ENCODE measurements around the gene SLC28A2. TPM values are rescaled to one million over a fixed set of nuclear protein-coding genes. Genes with fewer than 3 reads are reported as not detected.
"Not testable (repeated sequence)": the region's sequence is repeated elsewhere in the genome, so short reads cannot be mapped to it uniquely, and the experiment has no call there.

Gene SLC28A2
- polyA plus RNA-seq, 6 donors from 2014 or later = not detected

DNA sequence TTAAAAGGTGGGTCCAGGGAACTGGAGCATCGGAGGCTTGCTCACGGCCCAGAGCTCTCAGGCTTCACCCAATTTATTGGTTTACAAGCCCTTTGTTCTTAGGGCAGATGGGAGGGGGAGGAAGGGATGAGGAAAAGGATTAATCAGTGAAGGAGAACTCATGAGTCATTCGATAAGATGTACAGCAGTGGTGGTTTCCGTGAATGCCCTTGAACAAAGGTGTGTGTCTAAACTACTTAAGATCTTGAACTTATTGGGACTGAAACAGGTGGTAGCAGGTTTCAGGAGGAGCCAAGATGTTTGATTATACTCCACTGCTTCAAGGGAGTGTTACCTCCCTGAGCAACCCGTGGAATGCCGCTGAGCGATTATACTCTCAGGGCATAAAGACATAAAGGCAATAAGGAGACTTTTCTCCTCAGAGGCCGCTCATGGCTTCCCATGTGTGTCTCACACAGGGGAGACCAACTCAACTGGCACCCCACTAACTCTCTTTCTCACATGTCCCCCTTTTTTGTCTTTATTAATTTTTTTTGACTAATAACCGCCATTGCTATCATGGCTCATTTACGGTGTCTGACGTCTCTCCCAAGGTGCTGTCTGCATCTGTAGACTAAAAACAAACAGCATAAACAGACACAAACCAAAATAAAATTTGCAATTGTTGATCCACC is 17.3 kb upstream of the SLC28A2 start:
- Mint-ChIP-seq H3K4me3 (no peak overlapping the region), H3K27me3 (peaks cover 20 to 46% (median 37%) of the 10 kb centered on the region in 3 donors), H3K4me1 (no peaks in the 10 kb centered on the region), H3K36me3 (peaks cover 21 to 64% of the 10 kb centered on the region in 2 donors), H3K27ac (no peak overlapping the region), H3K9me3 (peaks cover 14 to 77% (median 55%) of the 10 kb centered on the region in 7 donors)
- no peak for ATAC-seq (ENCODE audit: low read depth in 2 of 2)
- no peak for DNase-seq

- H3K4me1 Mint-ChIP-seq; H3K27ac Mint-ChIP-seq; H3K4me3 Mint-ChIP-seq; ATAC-seq (ENCODE audit: low read depth in 2 of 2); DNase-seq: not testable (repeated sequence)
- peaks cover 15 to 98% (median 70%) of the 10 kb centered on the region in 7 donors for H3K9me3 Mint-ChIP-seq
- peaks cover 26 to 68% of the 10 kb centered on the region in 2 donors for H3K36me3 Mint-ChIP-seq
- peaks cover 14 to 35% (median 27%) of the 10 kb centered on the region in 3 donors for H3K27me3 Mint-ChIP-seq
Observed at GRCh38 chr15:45236806-45237205, 15.2 kb upstream of the SLC28A2 start.

GRCh38 chr15:45242289-45242688 is 9.7 kb upstream of the SLC28A2 start:
- H3K27ac Mint-ChIP-seq = peak overlapping the region in 1 of 6 donors; percentile 77
- DNase-seq (no peak), ATAC-seq (ENCODE audit: low read depth in 2 of 2) (no peak)
- no peaks in the 10 kb centered on the region for H3K4me1 Mint-ChIP-seq
- peaks cover 27 to 73% of the 10 kb centered on the region in 2 donors for H3K36me3 Mint-ChIP-seq
- peaks cover 4 to 21% (median 10%) of the 10 kb centered on the region in 3 donors for H3K27me3 Mint-ChIP-seq
- H3K9me3 Mint-ChIP-seq = peaks cover 19 to 91% (median 79%) of the 10 kb centered on the region in 7 donors
- H3K4me3 Mint-ChIP-seq = peak overlapping the region in 1 of 8 donors; percentile 35

GRCh38 chr15:45249125-45249780 is 2.8 kb upstream of the SLC28A2 start:
- no peaks in the 10 kb centered on the region for H3K4me1 Mint-ChIP-seq
- H3K27ac Mint-ChIP-seq = no peak overlapping the region
- H3K9me3 Mint-ChIP-seq = peaks cover 6 to 41% (median 35%) of the 10 kb centered on the region in 7 donors
- peaks cover 16 to 26% of the 10 kb centered on the region in 2 donors for H3K36me3 Mint-ChIP-seq
- peaks cover 0 to 17% (median 0%) of the 10 kb centered on the region in 3 donors for H3K27me3 Mint-ChIP-seq
- ATAC-seq (ENCODE audit: low read depth in 2 of 2) = no peak
- DNase-seq = no peak
- H3K4me3 Mint-ChIP-seq = no peak overlapping the region

DNA sequence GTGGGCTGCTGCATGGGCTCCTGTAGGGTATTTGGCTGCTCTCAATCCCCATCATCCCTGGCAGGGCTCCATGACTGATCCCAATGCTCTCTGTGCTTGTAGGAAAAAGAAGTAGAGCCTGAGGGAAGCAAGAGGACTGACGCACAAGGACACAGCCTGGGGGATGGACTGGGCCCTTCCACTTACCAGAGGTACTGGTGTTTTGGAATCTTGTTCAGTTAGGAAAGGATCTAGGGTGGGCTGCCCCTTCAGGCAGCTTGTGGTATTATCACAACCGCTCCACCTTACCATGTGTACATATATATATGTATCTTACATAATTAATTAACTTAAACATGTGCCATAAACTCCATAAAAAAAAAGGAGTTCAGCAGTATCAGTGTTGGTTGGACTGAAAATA is 1.3 kb downstream of the SLC28A2 start:
- Mint-ChIP-seq H3K4me1 (no peaks in the 10 kb centered on the region), H3K36me3 (peaks cover 5 to 6% of the 10 kb centered on the region in 2 donors), H3K9me3 (peaks cover 0 to 13% (median 11%) of the 10 kb centered on the region in 7 donors), H3K27ac (no peak overlapping the region), H3K4me3 (no peak overlapping the region), H3K27me3 (peaks cover 0 to 11% (median 0%) of the 10 kb centered on the region in 3 donors)
- no peak for ATAC-seq (ENCODE audit: low read depth in 2 of 2)
- no peak for DNase-seq

GRCh38 chr15:45254405-45254804 is 2.4 kb downstream of the SLC28A2 start:
- Mint-ChIP-seq H3K4me3 (no peak overlapping the region), H3K36me3 (peaks cover under 1 to 5% of the 10 kb centered on the region in 2 donors), H3K9me3 (peaks cover 0 to 11% (median 3%) of the 10 kb centered on the region in 7 donors), H3K4me1 (no peaks in the 10 kb centered on the region), H3K27ac (no peak overlapping the region), H3K27me3 (peaks cover 0 to 6% (median 0%) of the 10 kb centered on the region in 3 donors)
- ATAC-seq (ENCODE audit: low read depth in 2 of 2) = no peak
- no peak for DNase-seq

GRCh38 chr15:45254824-45255223 is 2.8 kb downstream of the SLC28A2 start:
- not testable (repeated sequence) for H3K27me3 Mint-ChIP-seq; ATAC-seq (ENCODE audit: low read depth in 2 of 2); H3K36me3 Mint-ChIP-seq; H3K27ac Mint-ChIP-seq; H3K4me1 Mint-ChIP-seq; H3K4me3 Mint-ChIP-seq; DNase-seq
- peaks cover 0 to 11% (median 0%) of the 10 kb centered on the region in 7 donors for H3K9me3 Mint-ChIP-seq

DNA sequence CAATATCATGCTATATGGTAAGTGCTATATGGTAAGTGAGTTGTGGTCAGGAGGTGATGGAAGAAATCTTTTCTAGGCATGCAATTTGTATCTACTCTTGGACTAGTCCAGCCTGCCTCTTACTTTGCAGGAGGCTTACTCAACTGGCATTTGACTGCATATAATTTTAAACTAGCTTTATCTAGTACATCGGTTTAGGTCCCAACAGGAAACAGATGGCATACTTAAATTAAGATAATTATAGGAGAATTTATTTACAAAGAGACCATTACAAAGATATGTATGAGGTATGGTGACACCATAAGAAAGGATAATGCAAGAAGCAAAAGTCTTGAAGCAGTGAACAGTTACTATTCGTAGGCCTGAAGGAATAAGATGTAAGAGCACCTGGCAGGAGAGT is 7.8 kb downstream of the SLC28A2 start:
- Mint-ChIP-seq H3K9me3 (peaks cover 0 to 6% (median 4%) of the 10 kb centered on the region in 7 donors), H3K36me3 (peaks cover 5 to 6% of the 10 kb centered on the region in 2 donors), H3K27me3 (peaks cover 0 to 19% (median 0%) of the 10 kb centered on the region in 3 donors), H3K4me1 (no peaks in the 10 kb centered on the region), H3K4me3 (no peak overlapping the region), H3K27ac (no peak overlapping the region)
- DNase-seq (no peak), ATAC-seq (ENCODE audit: low read depth in 2 of 2) (no peak)

DNA sequence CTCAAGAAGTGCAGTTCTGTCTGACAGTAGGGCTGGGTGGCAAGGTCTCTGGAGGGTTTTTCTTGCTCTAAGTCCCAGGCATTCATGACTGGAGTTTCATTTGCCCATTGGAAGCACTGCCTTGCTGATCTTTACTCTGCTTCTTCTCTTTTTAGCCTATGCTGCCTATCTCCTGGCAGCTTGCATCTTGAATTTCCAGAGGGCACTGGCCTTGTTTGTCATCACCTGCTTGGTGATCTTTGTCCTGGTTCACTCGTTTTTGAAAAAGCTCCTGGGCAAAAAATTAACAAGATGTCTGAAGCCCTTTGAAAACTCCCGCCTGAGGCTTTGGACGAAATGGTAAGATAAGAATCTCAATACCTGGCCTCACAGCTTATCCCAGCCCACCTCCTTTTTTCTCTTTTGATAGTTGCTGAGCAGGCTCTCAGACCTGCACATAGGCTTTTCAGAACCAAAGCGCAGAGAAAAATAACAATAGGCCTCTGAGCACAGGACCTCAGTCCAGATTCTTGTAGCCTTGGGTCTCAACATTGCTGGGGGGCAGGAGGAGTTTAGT is 10.9 kb downstream of the SLC28A2 start:
- Mint-ChIP-seq H3K27me3 (peaks cover 0 to 22% (median 0%) of the 10 kb centered on the region in 3 donors), H3K36me3 (peaks cover 7 to 8% of the 10 kb centered on the region in 2 donors), H3K27ac (no peak overlapping the region), H3K9me3 (peaks cover 0 to 6% (median 5%) of the 10 kb centered on the region in 7 donors), H3K4me3 (no peak overlapping the region), H3K4me1 (no peaks in the 10 kb centered on the region)
- DNase-seq (no peak), ATAC-seq (ENCODE audit: low read depth in 2 of 2) (no peak)

- Mint-ChIP-seq H3K27me3 (peaks cover 0 to 22% (median 0%) of the 10 kb centered on the region in 3 donors), H3K27ac (no peak overlapping the region), H3K9me3 (peaks cover 0 to 6% (median under 1%) of the 10 kb centered on the region in 7 donors), H3K36me3 (peaks cover 7 to 8% of the 10 kb centered on the region in 2 donors), H3K4me3 (no peak overlapping the region), H3K4me1 (no peaks in the 10 kb centered on the region)
- ATAC-seq (ENCODE audit: low read depth in 2 of 2) (no peak), DNase-seq (no peak)
Observed at GRCh38 chr15:45263854-45264253, 11.8 kb downstream of the SLC28A2 start.

DNA sequence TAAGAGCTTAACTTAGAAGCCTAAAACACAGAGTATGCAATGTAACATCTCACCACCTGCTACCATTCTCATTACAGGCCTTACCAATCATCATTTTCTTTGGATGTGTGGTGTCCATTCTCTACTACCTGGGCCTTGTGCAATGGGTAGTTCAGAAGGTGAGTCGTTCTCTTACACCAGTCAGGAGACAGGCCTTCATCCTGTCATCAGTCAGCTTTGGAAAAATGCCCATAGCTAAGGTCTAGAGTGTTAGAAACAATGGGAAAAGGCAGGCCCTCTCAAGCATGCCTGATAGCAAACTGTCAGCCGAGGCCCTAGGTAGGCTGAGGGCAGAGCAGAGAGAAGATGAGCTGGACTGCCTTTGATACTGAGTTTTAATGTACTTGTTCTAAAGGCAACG is 13.5 kb downstream of the SLC28A2 start:
- H3K9me3 Mint-ChIP-seq = peaks cover 0 to 6% (median 0%) of the 10 kb centered on the region in 7 donors
- no peak for DNase-seq
- H3K4me3 Mint-ChIP-seq = no peak overlapping the region
- no peak overlapping the region for H3K27ac Mint-ChIP-seq
- peaks cover 7 to 8% of the 10 kb centered on the region in 2 donors for H3K36me3 Mint-ChIP-seq
- ATAC-seq (ENCODE audit: low read depth in 2 of 2) = no peak
- peaks cover 0 to 20% (median 0%) of the 10 kb centered on the region in 3 donors for H3K27me3 Mint-ChIP-seq
- no peaks in the 10 kb centered on the region for H3K4me1 Mint-ChIP-seq

DNA sequence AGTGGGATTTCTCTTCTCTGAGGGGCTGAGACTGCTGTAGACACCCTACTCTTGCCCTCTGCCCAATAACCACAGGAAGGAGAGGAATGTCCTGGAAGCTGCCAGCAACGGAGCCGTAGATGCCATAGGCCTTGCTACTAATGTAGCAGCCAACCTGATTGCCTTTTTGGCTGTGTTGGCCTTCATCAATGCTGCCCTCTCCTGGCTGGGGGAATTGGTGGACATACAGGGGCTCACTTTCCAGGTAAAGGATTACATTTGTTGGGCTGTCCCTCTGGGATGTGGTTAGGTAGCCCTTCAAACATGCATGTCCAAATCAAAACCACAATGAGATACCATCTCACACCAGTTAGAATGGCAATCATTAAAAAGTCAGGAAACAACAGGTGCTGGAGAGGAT is 16.1 kb downstream of the SLC28A2 start:
- no peaks in the 10 kb centered on the region for H3K4me1 Mint-ChIP-seq
- peaks cover 0 to 6% (median 0%) of the 10 kb centered on the region in 7 donors for H3K9me3 Mint-ChIP-seq
- peaks cover 7 to 8% of the 10 kb centered on the region in 2 donors for H3K36me3 Mint-ChIP-seq
- DNase-seq = no peak
- no peak overlapping the region for H3K4me3 Mint-ChIP-seq
- H3K27me3 Mint-ChIP-seq = peaks cover 0 to 21% (median 0%) of the 10 kb centered on the region in 3 donors
- no peak overlapping the region for H3K27ac Mint-ChIP-seq
- ATAC-seq (ENCODE audit: low read depth in 2 of 2) = no peak

DNA sequence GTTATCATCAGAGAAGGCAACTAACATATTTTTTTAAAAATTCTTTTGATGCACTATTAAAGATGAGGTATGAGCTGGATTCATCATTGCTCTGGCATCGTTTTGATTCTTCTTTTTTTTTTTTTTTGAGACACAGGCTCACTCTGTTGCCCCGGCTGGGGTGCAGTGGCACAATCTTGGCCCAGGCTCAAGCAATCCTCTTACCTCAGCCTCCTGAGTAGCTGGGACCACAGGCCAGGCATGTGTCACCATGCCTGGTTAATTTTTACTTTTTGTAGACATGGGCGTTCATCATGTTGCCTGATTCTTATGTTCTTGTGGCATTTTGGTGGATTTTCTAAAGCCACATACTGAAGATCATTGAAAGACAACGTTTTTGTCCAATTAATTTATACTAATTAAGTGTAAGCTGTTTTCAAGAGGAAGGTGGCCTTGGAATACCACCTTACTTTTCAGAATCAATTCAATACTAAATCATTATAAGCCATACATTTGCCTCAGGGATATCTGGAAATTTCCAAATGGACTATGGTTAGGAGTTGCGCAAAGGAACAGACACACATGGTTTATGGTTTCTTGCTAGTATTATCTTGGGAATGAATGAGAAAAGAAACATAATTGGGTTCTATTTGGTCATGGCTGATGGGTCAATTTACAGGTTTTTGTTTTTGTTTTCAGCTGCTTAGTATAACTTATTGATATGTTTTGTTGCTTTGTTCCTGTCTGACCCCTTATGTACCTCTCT is 22.8 kb downstream of the SLC28A2 start:
- Mint-ChIP-seq H3K4me3 (no peak overlapping the region), H3K27me3 (peaks cover 0 to 21% (median 6%) of the 10 kb centered on the region in 3 donors), H3K9me3 (no peaks in the 10 kb centered on the region), H3K36me3 (peaks cover 0 to 15% of the 10 kb centered on the region in 2 donors), H3K27ac (no peak overlapping the region), H3K4me1 (peaks cover 9 to 17% (median 10%) of the 10 kb centered on the region in 3 donors)
- DNase-seq = no peak
- ATAC-seq (ENCODE audit: low read depth in 2 of 2) = no peak

All from naive B cell (primary cell).